HepG2 (cell line): ENCODE results near the gene CARS2. TPM values are rescaled to one million over a fixed set of nuclear protein-coding genes. Genes with fewer than 3 reads are reported as not detected.

Source experiments
- ATRX ChIP-seq: sonication (generic); formaldehyde crosslinking; IDR thresholded peaks from 2 replicates; pipeline ENCODE4 v1.4.0; 2020; ENCODE audit warnings: missing genetic modification reagents, borderline replicate concordance
- CHCHD3 ChIP-seq: sonication (generic); formaldehyde crosslinking; IDR thresholded peaks from 2 replicates; pipeline ENCODE4 v1.8.0; 2022; ENCODE audit warnings: mild to moderate bottlenecking, missing genetic modification reagents, moderate library complexity
- ELF4 ChIP-seq: sonication (generic); formaldehyde crosslinking; IDR thresholded peaks from 2 replicates; pipeline ENCODE4 v1.5.0; 2020; ENCODE audit warnings: missing genetic modification reagents, mild to moderate bottlenecking, moderate library complexity, borderline replicate concordance
- ERF ChIP-seq: IDR thresholded peaks from 2 replicates; pipeline ENCODE4 v1.6.1; 2018; ENCODE audit warnings: missing biosample characterization, missing genetic modification reagents
- EZH2 ChIP-seq: conservative IDR thresholded peaks from 2 replicates; pipeline ENCODE4 v1.6.1; 2012; ENCODE audit warnings: mild to moderate bottlenecking, low read depth, low read length, moderate library complexity
- HNF4A ChIP-seq: sonication (generic); formaldehyde crosslinking; IDR thresholded peaks from 2 replicates; pipeline ENCODE4 v1.4.0; 2020; ENCODE audit warnings: missing genetic modification reagents
- MAZ ChIP-seq, 2 experiments: sonication (generic) in 1 of 2; formaldehyde crosslinking in 1 of 2; IDR thresholded peaks; 2 replicates each; pipeline versions ENCODE4 v1.5.0 to v1.6.1; 2012 to 2020; ENCODE audit warnings: low read depth in 2 of 2, mild to moderate bottlenecking in 2 of 2, borderline replicate concordance in 1 of 2, improper control_type of control experiment in 1 of 2, low read length in 1 of 2, missing genetic modification reagents in 1 of 2, moderate library complexity in 1 of 2
- MEF2D ChIP-seq: sonication (generic); formaldehyde crosslinking; IDR thresholded peaks from 2 replicates; pipeline ENCODE4 v1.5.1; 2020; ENCODE audit warnings: mild to moderate bottlenecking, missing genetic modification reagents
- SMARCC2 ChIP-seq: fragments of 450-650 bp; IDR thresholded peaks from 2 replicates; pipeline ENCODE4 v1.6.1; 2017; ENCODE audit warnings: antibody characterized with exemption, mild to moderate bottlenecking
- SMYD3 ChIP-seq: sonication (generic); formaldehyde crosslinking; IDR thresholded peaks from 2 replicates; pipeline ENCODE4 v1.8.1; 2023; ENCODE audit warnings: mild to moderate bottlenecking, missing genetic modification reagents
- SNAPC2 ChIP-seq: sonication (generic); formaldehyde crosslinking; IDR thresholded peaks from 2 replicates; pipeline ENCODE4 v1.8.1; 2022; ENCODE audit warnings: mild to moderate bottlenecking, missing genetic modification reagents
- SOX13 ChIP-seq, 3 experiments: fragments of 450-650 bp in 1 of 3; sonication (generic) in 1 of 3; formaldehyde crosslinking in 1 of 3; IDR thresholded peaks in 2 of 3; conservative IDR thresholded peaks in 1 of 3; 2 replicates each; pipeline versions ENCODE4 v1.5.0 to v1.6.1; 2016 to 2020; ENCODE audit warnings: antibody characterized with exemption in 1 of 3, mild to moderate bottlenecking in 1 of 3, missing compliant biosample characterization in 1 of 3, missing genetic modification reagents in 1 of 3, moderate library complexity in 1 of 3
- YEATS4 ChIP-seq: sonication (generic); formaldehyde crosslinking; IDR thresholded peaks from 2 replicates; pipeline ENCODE4 v1.4.0; 2020; ENCODE audit warnings: missing genetic modification reagents, borderline replicate concordance
- ZNF124 ChIP-seq: sonication (generic); formaldehyde crosslinking; IDR thresholded peaks from 2 replicates; pipeline ENCODE4 v1.4.0; 2020; ENCODE audit warnings: missing genetic modification reagents
- ZNF143 ChIP-seq: sonication (generic); formaldehyde crosslinking; IDR thresholded peaks from 2 replicates; pipeline ENCODE4 v1.4.0; 2020; ENCODE audit warnings: missing genetic modification reagents
- ZNF777 ChIP-seq: sonication (generic); formaldehyde crosslinking; IDR thresholded peaks from 2 replicates; pipeline ENCODE4 v1.4.0; 2020; ENCODE audit warnings: missing genetic modification reagents
- ZNF780A ChIP-seq: sonication (generic); formaldehyde crosslinking; IDR thresholded peaks from 2 replicates; pipeline ENCODE4 v1.8.0; 2022; ENCODE audit warnings: mild to moderate bottlenecking, missing genetic modification reagents, moderate library complexity
- ZSCAN25 ChIP-seq: sonication (generic); formaldehyde crosslinking; IDR thresholded peaks from 2 replicates; pipeline ENCODE4 v1.8.0; 2022; ENCODE audit warnings: mild to moderate bottlenecking, missing genetic modification reagents
- polyA plus RNA-seq, 8 experiments: library from polyadenylated mRNA; depleted of rRNA in 3 of 8; stranded (reverse) in 7 of 8; unstranded in 1 of 8; fragments of >200 nt; fragmentation: Illumina TruSeq in 4 of 8; extraction: Trizol in 4 of 8; gene quantifications; 2 replicates each; pipeline versions ENCODE4 v1.2.1 to v1.2.3, GENCODE V29; 2011 to 2016; ENCODE audit warnings: low read depth in 4 of 8, missing spikeins in 1 of 8, mixed read lengths in 1 of 8; ENCODE audit not compliant: insufficient read depth in 1 of 8
- total RNA-seq, 5 experiments: library from RNA; depleted of rRNA; stranded (reverse); fragments of >200 nt; fragmentation: Illumina TruSeq; extraction: Trizol; gene quantifications; 2 replicates each; pipeline ENCODE4 v1.2.3, GENCODE V29; 2016; ENCODE audit warnings: low read depth in 1 of 5
- TF ChIP-seq, protein P1 (sequence below): sonication (generic); formaldehyde crosslinking; IDR thresholded peaks from 2 replicates; pipeline ENCODE4 v1.8.1; 2023; ENCODE audit warnings: mild to moderate bottlenecking, missing genetic modification reagents, borderline replicate concordance
- TF ChIP-seq, protein P2 (sequence below): sonication (generic); formaldehyde crosslinking; conservative IDR thresholded peaks from 2 replicates; pipeline ENCODE4 v1.4.0; 2020; ENCODE audit warnings: missing genetic modification reagents
- TF ChIP-seq, protein P3 (sequence below): sonication (generic); formaldehyde crosslinking; IDR thresholded peaks from 2 replicates; pipeline ENCODE4 v1.4.0; 2020; ENCODE audit warnings: missing genetic modification reagents, borderline replicate concordance
- TF ChIP-seq, protein P4 (sequence below): sonication (generic); formaldehyde crosslinking; IDR thresholded peaks from 2 replicates; pipeline ENCODE4 v1.5.0; 2020; ENCODE audit warnings: mild to moderate bottlenecking, missing genetic modification reagents
- TF ChIP-seq, protein P5 (sequence below): sonication (generic); formaldehyde crosslinking; IDR thresholded peaks from 2 replicates; pipeline ENCODE4 v1.4.0; 2020; ENCODE audit warnings: missing genetic modification reagents

Gene CARS2
- total and polyA plus RNA-seq, 2 of the 13 experiments (the other 11 are each of a cell fraction or from before 2014, with no cell fraction given), result 41.1 to 59.3 TPM

DNA sequence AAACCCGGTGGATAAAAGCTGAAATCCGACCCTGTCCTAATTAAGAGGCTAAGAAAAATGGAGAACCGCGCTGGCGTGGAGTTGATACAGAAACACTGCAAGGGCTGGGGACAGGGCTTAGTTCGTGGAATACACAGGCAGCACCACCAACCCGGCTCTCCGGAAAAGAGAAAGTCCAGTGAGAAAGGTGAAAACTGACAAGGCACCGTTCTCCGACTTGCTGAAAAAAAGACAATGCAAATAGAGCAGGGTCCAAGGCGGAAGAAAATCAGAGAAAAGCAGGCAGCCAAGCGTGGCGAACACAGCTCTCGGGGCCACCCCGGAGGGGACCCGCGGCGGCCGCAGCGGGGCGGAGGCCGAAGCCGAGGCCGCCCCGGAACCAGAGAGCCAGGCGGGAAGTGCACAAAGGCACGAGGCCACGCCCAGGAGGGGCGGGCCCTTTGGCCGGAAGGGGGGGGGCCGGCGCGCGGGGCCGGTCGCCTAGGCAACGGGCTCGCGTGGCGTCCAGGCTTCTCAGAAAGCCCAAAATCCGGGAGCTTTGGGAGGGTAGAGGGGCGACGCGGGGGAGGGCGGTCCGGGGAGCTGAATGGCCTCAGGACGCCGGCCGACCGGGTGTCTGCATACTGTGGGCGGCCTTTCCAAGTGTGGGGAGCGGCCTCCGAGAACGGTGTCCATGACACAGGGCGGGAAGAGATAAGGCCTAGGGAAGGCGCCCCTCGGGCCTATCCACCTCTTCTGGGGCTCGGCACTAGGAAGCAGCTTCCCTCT lies 6.3 kb upstream of the CARS2 start (continued):
- TF ChIP-seq ELF4, result 0 out of 2 replicates have a peak, but pooled peaks have one; percentile 21
- no peak for TF ChIP-seq SMYD3 (CRISPR knock-in tag)
- peak; percentile 56; the same call in 1 of the 2 replicates for TF ChIP-seq ERF
- TF ChIP-seq, protein P1, sequence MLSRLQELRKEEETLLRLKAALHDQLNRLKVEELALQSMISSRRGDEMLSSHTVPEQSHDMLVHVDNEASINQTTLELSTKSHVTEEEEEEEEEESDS (CRISPR knock-in tag), result no peak
- TF ChIP-seq SOX13 (IDR thresholded peaks at IDR 0.05), result no peak
- peak in 1 of 2 experiments; percentile 36; a peak in 1 of 4 replicates for TF ChIP-seq SOX13 (CRISPR knock-in tag; conservative IDR thresholded peaks at IDR 0.05 in 1 of 2, IDR thresholded peaks at IDR 0.05 in 1 of 2)
- peak; percentile 64; the same call in 1 of the 2 replicates for TF ChIP-seq MAZ (IDR thresholded peaks at IDR 0.05; ENCODE audit: borderline replicate concordance, low read depth, low read length)
- TF ChIP-seq MAZ (CRISPR knock-in tag; IDR thresholded peaks at IDR 0.05; ENCODE audit: low read depth), result no peak
- peak; percentile 39; the same call in 1 of the 2 replicates for TF ChIP-seq HNF4A (CRISPR knock-in tag)
- TF ChIP-seq ZNF780A, result no peak
- TF ChIP-seq MEF2D (CRISPR knock-in tag), result no peak
- no peak for TF ChIP-seq ZNF124 (CRISPR knock-in tag)
- TF ChIP-seq, protein P2, sequence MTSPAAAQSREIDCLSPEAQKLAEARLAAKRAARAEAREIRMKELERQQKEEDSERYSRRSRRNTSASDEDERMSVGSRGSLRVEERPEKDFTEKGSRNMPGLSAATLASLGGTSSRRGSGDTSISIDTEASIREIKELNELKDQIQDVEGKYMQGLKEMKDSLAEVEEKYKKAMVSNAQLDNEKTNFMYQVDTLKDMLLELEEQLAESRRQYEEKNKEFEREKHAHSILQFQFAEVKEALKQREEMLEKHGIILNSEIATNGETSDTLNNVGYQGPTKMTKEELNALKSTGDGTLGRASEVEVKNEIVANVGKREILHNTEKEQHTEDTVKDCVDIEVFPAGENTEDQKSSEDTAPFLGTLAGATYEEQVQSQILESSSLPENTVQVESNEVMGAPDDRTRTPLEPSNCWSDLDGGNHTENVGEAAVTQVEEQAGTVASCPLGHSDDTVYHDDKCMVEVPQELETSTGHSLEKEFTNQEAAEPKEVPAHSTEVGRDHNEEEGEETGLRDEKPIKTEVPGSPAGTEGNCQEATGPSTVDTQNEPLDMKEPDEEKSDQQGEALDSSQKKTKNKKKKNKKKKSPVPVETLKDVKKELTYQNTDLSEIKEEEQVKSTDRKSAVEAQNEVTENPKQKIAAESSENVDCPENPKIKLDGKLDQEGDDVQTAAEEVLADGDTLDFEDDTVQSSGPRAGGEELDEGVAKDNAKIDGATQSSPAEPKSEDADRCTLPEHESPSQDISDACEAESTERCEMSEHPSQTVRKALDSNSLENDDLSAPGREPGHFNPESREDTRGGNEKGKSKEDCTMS (CRISPR knock-in tag), result no peak
- TF ChIP-seq, protein P3, sequence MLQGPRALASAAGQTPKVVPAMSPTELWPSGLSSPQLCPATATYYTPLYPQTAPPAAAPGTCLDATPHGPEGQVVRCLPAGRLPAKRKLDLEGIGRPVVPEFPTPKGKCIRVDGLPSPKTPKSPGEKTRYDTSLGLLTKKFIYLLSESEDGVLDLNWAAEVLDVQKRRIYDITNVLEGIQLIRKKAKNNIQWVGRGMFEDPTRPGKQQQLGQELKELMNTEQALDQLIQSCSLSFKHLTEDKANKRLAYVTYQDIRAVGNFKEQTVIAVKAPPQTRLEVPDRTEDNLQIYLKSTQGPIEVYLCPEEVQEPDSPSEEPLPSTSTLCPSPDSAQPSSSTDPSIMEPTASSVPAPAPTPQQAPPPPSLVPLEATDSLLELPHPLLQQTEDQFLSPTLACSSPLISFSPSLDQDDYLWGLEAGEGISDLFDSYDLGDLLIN, result no peak
- TF ChIP-seq, protein P4, sequence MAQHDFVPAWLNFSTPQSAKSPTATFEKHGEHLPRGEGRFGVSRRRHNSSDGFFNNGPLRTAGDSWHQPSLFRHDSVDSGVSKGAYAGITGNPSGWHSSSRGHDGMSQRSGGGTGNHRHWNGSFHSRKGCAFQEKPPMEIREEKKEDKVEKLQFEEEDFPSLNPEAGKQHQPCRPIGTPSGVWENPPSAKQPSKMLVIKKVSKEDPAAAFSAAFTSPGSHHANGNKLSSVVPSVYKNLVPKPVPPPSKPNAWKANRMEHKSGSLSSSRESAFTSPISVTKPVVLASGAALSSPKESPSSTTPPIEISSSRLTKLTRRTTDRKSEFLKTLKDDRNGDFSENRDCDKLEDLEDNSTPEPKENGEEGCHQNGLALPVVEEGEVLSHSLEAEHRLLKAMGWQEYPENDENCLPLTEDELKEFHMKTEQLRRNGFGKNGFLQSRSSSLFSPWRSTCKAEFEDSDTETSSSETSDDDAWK, result no peak
- no peak for TF ChIP-seq SMARCC2
- no peak for TF ChIP-seq ZSCAN25
- 0 out of 2 replicates have a peak, but pooled peaks have one; percentile 64 for TF ChIP-seq YEATS4 (CRISPR knock-in tag)
- no peak for TF ChIP-seq ATRX (CRISPR knock-in tag)
- TF ChIP-seq EZH2, result no peak
- no peak for TF ChIP-seq ZNF143
- no peak; the same call in 1 of the 2 replicates for TF ChIP-seq ZNF777 (CRISPR knock-in tag)
- TF ChIP-seq, protein P5, sequence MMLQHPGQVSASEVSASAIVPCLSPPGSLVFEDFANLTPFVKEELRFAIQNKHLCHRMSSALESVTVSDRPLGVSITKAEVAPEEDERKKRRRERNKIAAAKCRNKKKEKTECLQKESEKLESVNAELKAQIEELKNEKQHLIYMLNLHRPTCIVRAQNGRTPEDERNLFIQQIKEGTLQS (CRISPR knock-in tag), result no peak
- 0 out of 2 replicates have a peak, but pooled peaks have one; percentile 54 for TF ChIP-seq SNAPC2 (CRISPR knock-in tag)
- TF ChIP-seq CHCHD3 (CRISPR knock-in tag), result no peak
